Measurements from ENCODE around the gene HMX2.

HMX2 gene

DNA sequence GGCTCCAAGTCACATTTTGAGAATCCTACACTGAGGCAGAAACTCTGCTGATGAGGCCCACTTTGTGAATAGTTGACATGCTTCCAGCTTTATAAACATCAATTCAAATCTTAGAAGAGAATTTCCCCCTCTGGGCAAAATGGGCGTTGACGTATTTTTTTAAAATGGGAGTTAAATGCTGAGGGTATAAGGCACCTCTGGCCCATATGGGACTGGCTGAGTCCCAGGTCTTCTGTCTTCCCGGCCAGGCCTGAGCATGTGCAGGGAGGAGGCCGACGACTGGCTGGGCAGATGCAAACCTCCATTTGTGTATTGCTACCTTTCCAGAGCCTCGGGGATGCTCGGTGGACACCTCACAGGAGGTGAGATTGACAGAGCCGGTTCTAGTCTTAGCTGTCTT, 44.0 kb downstream of the HMX2 start:
- no peak for DNase-seq (ENCODE audit: low read depth)

DNA sequence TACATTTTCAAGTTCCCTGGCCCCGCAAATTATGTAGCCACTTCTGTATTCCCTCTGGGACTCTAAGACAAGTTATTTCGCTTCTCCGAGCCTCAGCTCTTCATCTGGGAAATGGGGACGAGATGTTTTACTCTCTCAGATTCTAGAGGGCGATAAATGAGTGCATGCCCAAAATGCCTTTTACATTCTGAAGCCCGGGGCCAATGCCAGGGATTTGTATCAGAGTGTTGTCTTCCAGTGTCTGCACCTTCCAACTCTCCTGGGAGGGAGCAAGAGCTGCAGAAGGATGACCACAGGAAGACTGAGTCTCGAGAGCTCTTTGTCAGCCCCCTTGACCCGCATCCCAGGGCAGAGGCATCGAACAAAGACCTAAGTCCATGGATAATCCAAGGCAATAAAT, 46.1 kb downstream of the HMX2 start:
- DNase-seq (ENCODE audit: low read depth) = no peak

All from CMK (cell line).